ENCODE measurements around the gene MPV17.
"Not testable (repeated sequence)": the region's sequence is repeated elsewhere in the genome, so short reads cannot be mapped to it uniquely, and the experiment has no call there.

The MPV17 gene

GRCh38 chr2:27297195-27297594 lies 25.7 kb downstream of the MPV17 start:
- FAIRE-seq: no peak

GRCh38 chr2:27296481-27296880 lies 26.4 kb downstream of the MPV17 start:
- FAIRE-seq: no peak

GRCh38 chr2:27294928-27295327 lies 28.0 kb downstream of the MPV17 start:
- no peak for FAIRE-seq

GRCh38 chr2:27291865-27292264 lies 31.0 kb downstream of the MPV17 start:
- FAIRE-seq: no peak

- FAIRE-seq: no peak
Observed at GRCh38 chr2:27290549-27290948, 32.3 kb downstream of the MPV17 start.

- no peak for FAIRE-seq
Observed at GRCh38 chr2:27288610-27289009, 34.3 kb downstream of the MPV17 start.

- no peak for FAIRE-seq
Observed at GRCh38 chr2:27285481-27285880, 37.4 kb downstream of the MPV17 start.

GRCh38 chr2:27284996-27285395 lies 37.9 kb downstream of the MPV17 start:
- no peak for FAIRE-seq

- no peak for FAIRE-seq
Observed at GRCh38 chr2:27282892-27283291, 40.0 kb downstream of the MPV17 start.

- FAIRE-seq: no peak
Observed at GRCh38 chr2:27281855-27282559, 40.9 kb downstream of the MPV17 start, which contains the start of gene TRIM54. TSS of gene TRIM54 (plus strand) at chr2:27282429. CDS start at chr2:27282732, 303 bp downstream.

GRCh38 chr2:27281442-27281841 lies 41.5 kb downstream of the MPV17 start:
- no peak for FAIRE-seq

GRCh38 chr2:27280826-27281225 lies 42.1 kb downstream of the MPV17 start:
- no peak for FAIRE-seq

- FAIRE-seq: no peak
Observed at GRCh38 chr2:27278010-27278409, 44.9 kb downstream of the MPV17 start.

- no peak for FAIRE-seq
Observed at GRCh38 chr2:27275211-27276150, 47.4 kb downstream of the MPV17 start, which contains the start of gene DNAJC5G. TSS of gene DNAJC5G (plus strand) at chr2:27275433. CDS start at chr2:27276729, 1,296 bp downstream.

GRCh38 chr2:27272537-27273522 lies 50.1 kb downstream of the MPV17 start:
- FAIRE-seq: not testable (repeated sequence)

GRCh38 chr2:27271631-27272340 lies 51.1 kb downstream of the MPV17 start:
- no peak for FAIRE-seq

- no peak for FAIRE-seq
Observed at GRCh38 chr2:27270670-27271069, 52.2 kb downstream of the MPV17 start.

GRCh38 chr2:27270131-27270530 lies 52.8 kb downstream of the MPV17 start:
- FAIRE-seq: no peak

GRCh38 chr2:27268296-27268695 lies 54.6 kb downstream of the MPV17 start:
- FAIRE-seq: not testable (repeated sequence)

- FAIRE-seq: no peak
Observed at GRCh38 chr2:27265536-27265870, 57.4 kb downstream of the MPV17 start.

- FAIRE-seq: no peak
Observed at GRCh38 chr2:27264753-27265535, 58.0 kb downstream of the MPV17 start.

Measured in endometrium (tissue), 2 donors.